Stimulated activated CD8-positive, alpha-beta memory T cell treated with anti-CD3 and anti-CD28 coated beads, Interleukin-7, amount 100 ng/mL, for 24 hours (primary cell): Measurements from ENCODE around the gene DNAL4.
"Not testable (repeated sequence)": the region's sequence is repeated elsewhere in the genome, so short reads cannot be mapped to it uniquely, and the experiment has no call there.

ENCODE experiments used
- DNase-seq: peaks from one replicate; pipeline ENCODE4 v3.0.0-alpha.2; 2020; ENCODE audit warnings: low read depth

The DNAL4 gene

DNA sequence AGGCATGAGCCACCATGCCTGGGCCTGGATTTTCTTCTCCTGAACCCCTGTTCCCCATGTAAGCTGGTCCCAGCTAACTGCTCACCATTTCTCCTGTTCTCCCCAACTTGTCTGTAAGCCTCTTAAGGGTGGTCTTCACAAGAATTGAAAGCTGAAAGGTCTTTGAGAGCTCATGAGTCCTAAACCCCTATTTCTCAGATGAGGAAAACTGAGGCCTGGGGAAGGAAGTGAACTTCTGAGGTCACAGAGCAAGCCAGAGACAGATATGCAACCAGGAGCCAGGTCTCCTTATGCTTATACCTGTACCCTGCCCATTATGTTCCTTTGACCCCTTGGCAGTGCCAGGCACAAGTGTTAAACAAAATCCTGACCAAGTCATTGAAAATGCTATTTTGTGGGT is 33.6 kb upstream of the DNAL4 start:
- no peak for DNase-seq

- no peak for DNase-seq
These were observed 32.9 kb upstream of the DNAL4 start for GRCh38 chr22:38826801-38827200.

- no peak for DNase-seq
These were observed 32.4 kb upstream of the DNAL4 start for GRCh38 chr22:38826386-38826785.

DNA sequence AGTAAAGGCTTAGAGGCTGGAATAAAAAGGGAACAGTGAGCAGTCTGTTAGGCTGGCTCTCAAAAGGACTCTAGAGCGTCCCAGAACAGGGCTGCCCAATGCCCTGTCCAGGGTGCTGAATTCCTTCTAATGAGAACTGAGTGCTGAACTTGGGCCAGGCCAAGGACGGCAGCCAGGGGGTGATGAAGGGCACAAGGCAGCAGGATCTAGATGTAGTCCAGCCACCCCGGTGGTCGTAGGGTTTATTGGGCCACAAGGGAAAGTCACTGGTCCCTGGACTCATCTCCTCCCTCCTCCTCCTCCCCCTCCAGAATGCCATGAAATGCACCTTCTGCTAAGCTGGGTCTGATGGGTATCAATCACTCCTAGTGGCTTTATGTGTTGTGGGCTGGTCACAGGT is 30.6 kb upstream of the DNAL4 start:
- no peak for DNase-seq

DNA sequence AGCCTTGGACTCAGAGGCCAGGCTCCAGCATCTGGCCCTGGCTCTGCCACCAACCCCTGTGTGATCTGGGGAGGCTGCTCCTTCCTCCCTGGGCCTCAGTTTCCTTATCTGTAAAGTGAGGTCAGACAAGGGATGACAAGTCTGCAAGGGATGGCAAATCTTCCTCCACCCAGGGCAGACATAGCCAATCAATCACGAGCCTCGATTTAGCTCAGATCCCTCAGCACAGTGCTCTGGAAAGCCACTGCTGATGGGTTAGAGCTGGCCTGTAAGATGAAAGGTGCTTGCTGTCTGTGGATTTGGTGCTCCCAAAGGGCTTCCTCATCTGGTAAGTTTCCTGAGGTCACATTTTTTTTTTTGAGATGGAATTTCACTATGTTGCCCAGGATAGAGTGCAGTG is 29.7 kb upstream of the DNAL4 start:
- DNase-seq = no peak

DNA sequence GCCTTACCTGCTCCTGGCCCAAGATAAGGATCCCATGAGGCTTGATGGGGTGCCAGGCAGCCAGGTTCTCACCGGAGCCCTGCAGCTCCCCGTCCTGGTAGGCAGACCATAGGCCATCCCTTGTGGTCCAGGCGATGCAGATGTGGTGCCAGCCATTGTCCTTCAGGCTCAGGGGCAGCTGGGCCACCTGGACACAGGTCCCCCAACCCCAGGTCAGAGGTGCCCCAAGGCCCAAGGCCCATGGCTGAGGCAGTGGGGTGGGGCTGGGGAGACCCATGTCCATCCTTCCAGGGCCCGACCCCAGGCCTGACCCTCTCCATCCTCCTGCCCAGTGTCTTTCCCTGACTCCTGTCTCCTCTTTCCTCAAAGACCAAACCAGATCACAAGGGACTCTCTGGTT is 29.1 kb upstream of the DNAL4 start:
- DNase-seq = no peak

GRCh38 chr22:38820020-38820419 is 26.1 kb upstream of the DNAL4 start:
- DNase-seq = no peak

DNA sequence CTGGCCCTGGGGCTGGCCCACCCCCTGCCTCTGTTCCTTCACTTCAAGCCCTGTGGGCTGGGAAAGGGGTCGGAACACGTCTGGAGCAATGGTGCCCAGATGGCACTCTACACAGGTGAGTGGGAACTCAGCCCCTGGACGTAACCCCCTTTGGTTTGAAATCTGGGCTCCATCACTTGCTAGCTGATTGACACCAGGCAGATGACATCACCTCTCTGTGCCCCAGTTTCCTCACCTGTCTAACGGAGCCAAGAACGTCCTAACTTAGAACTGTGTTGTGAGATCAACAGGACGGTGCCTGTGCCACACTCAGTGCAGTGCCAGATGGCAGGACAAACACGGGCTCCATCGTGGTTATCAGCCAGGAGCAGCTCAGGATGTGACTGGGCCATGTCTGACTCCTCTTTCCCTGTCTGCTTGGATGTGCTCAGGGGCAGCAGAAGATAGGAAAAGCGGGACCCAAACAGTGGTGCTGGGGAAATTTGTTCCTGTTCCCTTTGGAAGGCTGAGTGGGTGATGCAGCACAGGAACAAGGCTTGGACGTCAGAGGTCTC is 25.5 kb upstream of the DNAL4 start:
- no peak for DNase-seq

GRCh38 chr22:38817196-38817595 is 23.3 kb upstream of the DNAL4 start:
- DNase-seq = no peak

- DNase-seq = no peak
These were observed 21.9 kb upstream of the DNAL4 start for GRCh38 chr22:38815842-38816241.

GRCh38 chr22:38811241-38811640 is 17.3 kb upstream of the DNAL4 start:
- DNase-seq = no peak

GRCh38 chr22:38805041-38805593 is 11.2 kb upstream of the DNAL4 start:
- not testable (repeated sequence) for DNase-seq

GRCh38 chr22:38802671-38803121 is 8.8 kb upstream of the DNAL4 start:
- no peak for DNase-seq

- no peak for DNase-seq
These were observed 5.5 kb upstream of the DNAL4 start for GRCh38 chr22:38799265-38800002.

GRCh38 chr22:38798496-38798895 is 4.6 kb upstream of the DNAL4 start:
- DNase-seq = no peak

GRCh38 chr22:38796262-38796957 is 2.5 kb upstream of the DNAL4 start:
- no peak for DNase-seq

DNA sequence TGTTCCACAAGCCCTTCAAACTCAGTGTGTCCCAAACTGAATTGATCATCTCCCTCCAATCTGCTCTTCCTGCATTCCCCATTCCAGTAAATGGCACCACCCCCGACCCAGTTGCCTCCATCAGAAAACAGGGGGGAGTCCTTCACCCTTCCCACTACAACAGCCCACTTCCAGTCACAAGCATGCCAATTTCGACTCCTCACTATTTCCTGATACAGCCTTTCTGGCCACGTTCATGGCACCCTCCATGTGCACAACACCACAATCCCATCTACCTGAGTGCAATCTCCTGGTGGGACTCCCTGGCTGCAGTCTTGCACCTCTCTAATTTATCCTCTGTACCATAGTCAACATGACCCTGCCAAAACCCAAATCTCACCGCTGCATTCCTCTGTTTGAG is 1.6 kb upstream of the DNAL4 start:
- no peak for DNase-seq

DNA sequence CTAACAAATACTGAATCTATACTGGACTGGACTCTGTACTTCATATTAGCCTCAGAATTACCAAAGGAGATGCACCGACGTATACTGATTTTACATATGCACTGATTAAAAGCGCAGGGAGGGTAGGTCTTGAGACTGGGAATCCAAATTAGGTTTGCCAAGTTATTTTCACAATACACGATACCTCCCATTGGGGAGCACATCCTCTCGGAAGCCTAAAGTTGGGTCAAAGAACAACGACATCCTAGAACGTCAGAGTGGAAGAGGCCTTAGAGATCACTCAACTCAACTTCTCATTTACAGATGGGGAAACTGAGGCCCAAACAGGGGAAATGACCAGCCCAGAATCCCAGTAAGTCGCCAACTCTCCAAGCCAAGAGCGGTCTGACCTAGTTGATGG is 626 bp downstream of the DNAL4 start:
- no peak for DNase-seq

GRCh38 chr22:38792833-38793232 is 1.1 kb downstream of the DNAL4 start:
- DNase-seq = no peak

- DNase-seq = no peak
These were observed 4.3 kb downstream of the DNAL4 start for GRCh38 chr22:38789606-38790005.

GRCh38 chr22:38788846-38789245 is 5.1 kb downstream of the DNAL4 start:
- DNase-seq = no peak

- DNase-seq = no peak
These were observed 5.7 kb downstream of the DNAL4 start for GRCh38 chr22:38788021-38788816.
